SHP77 (cell line): ENCODE data around the gene ANXA3.

Experiments
- DNase-seq, 2 experiments: peaks; one replicate each; lab custom pipeline; 2025; lab: John Stamatoyannopoulos, UW

ANXA3 gene

GRCh38 chr4:78644744-78645330 lies 93.3 kb downstream of the ANXA3 start:
- DNase-seq, result peak; percentile 34 to 42

GRCh38 chr4:78645853-78646757 lies 94.5 kb downstream of the ANXA3 start:
- DNase-seq, result no peak

GRCh38 chr4:78647272-78647671 lies 95.7 kb downstream of the ANXA3 start:
- no peak for DNase-seq

- DNase-seq, result no peak
Measured at GRCh38 chr4:78648640-78649363, 97.2 kb downstream of the ANXA3 start.

- no peak for DNase-seq
Measured at GRCh38 chr4:78650106-78651024, 98.8 kb downstream of the ANXA3 start.

GRCh38 chr4:78651250-78651860 lies 99.8 kb downstream of the ANXA3 start:
- DNase-seq, result no peak

- DNase-seq, result no peak
Measured at GRCh38 chr4:78652282-78652876, 100.8 kb downstream of the ANXA3 start.

- DNase-seq, result peak; percentile 3 to 4
Measured at GRCh38 chr4:78653655-78654054, 102.1 kb downstream of the ANXA3 start.

GRCh38 chr4:78654807-78655206 lies 103.2 kb downstream of the ANXA3 start:
- no peak for DNase-seq

GRCh38 chr4:78656968-78657445 lies 105.4 kb downstream of the ANXA3 start:
- no peak for DNase-seq

- no peak for DNase-seq
Measured at GRCh38 chr4:78659264-78659663, 107.7 kb downstream of the ANXA3 start.

GRCh38 chr4:78659665-78660064 lies 108.1 kb downstream of the ANXA3 start:
- DNase-seq, result no peak
